ENCODE data around the gene OR8D1. TPM values are rescaled to one million over a fixed set of nuclear protein-coding genes. Genes with fewer than 3 reads are reported as not detected.

Gene OR8D1
- not detected in 2 replicates for total RNA-seq

DNA sequence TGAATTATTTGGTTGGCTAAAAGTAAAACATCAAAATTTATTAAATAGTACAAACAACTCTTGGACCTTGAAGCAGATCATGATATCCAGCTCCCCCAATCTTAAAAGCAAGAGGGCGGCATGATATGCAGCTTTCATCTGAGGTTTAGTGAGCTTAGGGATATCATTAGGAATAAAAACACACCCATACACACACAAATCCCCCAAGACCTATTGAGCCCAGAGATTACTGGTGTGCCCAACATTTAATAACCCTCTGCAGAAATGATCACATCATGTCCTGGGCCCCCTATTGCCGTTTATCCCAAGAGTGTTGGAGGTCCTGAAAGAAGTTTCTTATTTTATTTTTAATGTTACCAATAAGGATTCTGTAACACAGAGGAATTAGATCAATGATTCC, at the start of gene OR8D1:
OR8D1 (minus strand) TSS at position 101 of the 400 bp plus-strand sequence. CDS start 3,183 bp downstream, outside the sequence.

DNA sequence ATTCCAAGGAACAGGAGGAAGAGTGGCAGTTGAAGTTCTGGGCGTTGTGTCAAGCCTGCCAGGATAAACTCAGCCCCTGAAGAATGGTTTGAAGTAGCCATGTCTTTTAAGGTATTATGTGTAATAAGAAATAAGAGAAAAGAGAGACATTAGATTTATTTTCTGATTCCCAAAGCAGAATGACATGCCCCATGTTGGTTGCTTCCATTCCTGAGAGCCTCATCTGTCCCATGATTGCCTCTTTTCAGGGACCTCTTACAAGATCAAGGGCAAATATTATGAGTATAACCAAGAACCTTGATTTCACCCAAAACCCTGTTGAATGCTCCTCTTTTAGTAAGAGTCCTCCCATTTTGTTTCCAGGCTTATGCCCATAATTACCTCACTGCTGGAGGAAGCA, 6.3 kb upstream of the OR8D1 start, which contains the start of gene OR8D2:
OR8D2 (minus strand) TSS at position 101 of the 400 bp plus-strand sequence; CDS start at position 101, 0 bp downstream.

DNA sequence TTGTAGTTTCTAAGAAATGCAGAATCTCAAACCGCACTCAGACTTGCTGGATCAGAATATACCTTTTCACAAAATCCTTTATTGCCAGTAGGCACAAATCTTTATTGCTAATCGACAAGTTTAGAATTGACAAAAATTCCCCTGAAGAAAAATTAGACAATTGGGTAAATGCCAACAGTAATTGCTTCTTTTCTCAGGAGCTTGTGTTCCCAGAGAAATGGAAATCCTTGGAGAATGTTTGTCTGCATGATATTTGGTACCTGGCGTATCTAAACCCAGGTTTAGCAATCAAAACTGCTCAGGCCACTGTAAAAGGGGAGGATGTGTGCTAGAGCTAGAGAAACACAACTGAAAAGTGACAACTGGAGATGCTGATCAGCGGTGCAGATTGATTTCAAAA, 57.7 kb downstream of the OR8D1 start, which contains the start of gene OR8G5:
OR8G5 (plus strand) TSS at position 301 of the 400 bp plus-strand sequence. CDS start 8,556 bp downstream, outside the sequence.

Other genes with a start within 250 kb of the OR8D1 start
- 4.7 and 9.9 TPM in 2 replicates for gene VWA5A, start 198.5 kb downstream of the OR8D1 start, total RNA-seq
- not detected in 2 replicates for gene OR10D3, start 130.6 kb downstream of the OR8D1 start, total RNA-seq
- not detected in 2 replicates for gene OR8G1, start 72.9 kb downstream of the OR8D1 start, total RNA-seq
- gene OR8G5, start 57.6 kb downstream of the OR8D1 start, total RNA-seq = not detected in 2 replicates
- not detected in 2 replicates for gene OR8D2, start 6.2 kb upstream of the OR8D1 start, total RNA-seq
- gene OR8B2, start 70.5 kb upstream of the OR8D1 start, total RNA-seq = not detected in 2 replicates
- not detected in 2 replicates for gene OR8B3, start 85.1 kb upstream of the OR8D1 start, total RNA-seq
- gene OR8B4, start 110.9 kb upstream of the OR8D1 start, total RNA-seq = not detected in 2 replicates
- not detected in 2 replicates for gene OR8B8, start 131.7 kb upstream of the OR8D1 start, total RNA-seq
- gene OR8B12, start 229.7 kb upstream of the OR8D1 start, total RNA-seq = not detected in 2 replicates

All from subcutaneous preadipocyte (primary cell).